GM12873 (cell line): ENCODE data around the gene NDUFAF4.

Experiments
- TF ChIP-seq, protein P1 (sequence below): IDR thresholded peaks from 2 replicates; pipeline ENCODE4 v1.5.1; 2012; ENCODE audit warnings: low read depth, mild to moderate bottlenecking, moderate library complexity, low read length, control low read depth; ENCODE audit not compliant: insufficient read depth; ENCODE audit errors: missing control alignments

Gene NDUFAF4

DNA sequence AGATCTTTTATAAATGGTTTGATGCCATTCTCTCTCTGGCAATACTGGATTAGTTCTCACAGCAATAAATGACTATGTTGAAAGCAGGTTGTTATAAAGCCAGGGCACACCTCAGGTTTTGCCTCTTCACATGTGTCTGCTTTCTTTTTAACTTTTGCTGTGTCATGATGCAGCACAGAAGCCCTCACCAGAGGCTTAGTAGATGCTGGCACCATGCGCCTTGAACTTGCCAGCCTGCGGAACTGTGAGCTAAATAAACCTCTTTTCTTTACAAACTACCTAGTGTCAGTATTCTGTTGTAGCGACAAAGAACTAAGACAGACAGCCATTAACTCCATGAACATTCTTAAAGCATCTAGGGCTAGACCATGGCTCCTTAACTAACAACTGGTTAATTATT, 45.1 kb downstream of the NDUFAF4 start:
- TF ChIP-seq, protein P1, sequence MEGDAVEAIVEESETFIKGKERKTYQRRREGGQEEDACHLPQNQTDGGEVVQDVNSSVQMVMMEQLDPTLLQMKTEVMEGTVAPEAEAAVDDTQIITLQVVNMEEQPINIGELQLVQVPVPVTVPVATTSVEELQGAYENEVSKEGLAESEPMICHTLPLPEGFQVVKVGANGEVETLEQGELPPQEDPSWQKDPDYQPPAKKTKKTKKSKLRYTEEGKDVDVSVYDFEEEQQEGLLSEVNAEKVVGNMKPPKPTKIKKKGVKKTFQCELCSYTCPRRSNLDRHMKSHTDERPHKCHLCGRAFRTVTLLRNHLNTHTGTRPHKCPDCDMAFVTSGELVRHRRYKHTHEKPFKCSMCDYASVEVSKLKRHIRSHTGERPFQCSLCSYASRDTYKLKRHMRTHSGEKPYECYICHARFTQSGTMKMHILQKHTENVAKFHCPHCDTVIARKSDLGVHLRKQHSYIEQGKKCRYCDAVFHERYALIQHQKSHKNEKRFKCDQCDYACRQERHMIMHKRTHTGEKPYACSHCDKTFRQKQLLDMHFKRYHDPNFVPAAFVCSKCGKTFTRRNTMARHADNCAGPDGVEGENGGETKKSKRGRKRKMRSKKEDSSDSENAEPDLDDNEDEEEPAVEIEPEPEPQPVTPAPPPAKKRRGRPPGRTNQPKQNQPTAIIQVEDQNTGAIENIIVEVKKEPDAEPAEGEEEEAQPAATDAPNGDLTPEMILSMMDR = no peak

DNA sequence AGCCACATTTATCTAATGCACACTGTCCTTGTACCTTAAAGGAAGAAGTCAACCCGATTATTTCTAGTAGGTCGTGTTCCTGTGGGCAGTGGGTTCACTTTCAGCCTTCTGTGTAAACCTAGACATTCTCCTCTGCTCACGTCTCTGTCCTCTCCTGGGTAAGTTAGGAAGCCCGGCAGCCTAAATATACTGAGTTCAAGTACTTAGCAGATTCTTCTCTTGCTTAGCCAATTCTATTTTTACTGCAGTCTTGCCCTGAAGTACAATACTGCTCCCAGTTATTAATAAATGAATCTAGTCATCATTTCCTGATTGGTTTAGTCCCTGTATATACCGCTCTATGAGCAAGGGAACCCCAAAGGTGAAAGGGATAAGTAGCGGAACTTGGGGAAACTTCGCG, 45.8 kb downstream of the NDUFAF4 start:
- TF ChIP-seq, protein P1 = no peak

DNA sequence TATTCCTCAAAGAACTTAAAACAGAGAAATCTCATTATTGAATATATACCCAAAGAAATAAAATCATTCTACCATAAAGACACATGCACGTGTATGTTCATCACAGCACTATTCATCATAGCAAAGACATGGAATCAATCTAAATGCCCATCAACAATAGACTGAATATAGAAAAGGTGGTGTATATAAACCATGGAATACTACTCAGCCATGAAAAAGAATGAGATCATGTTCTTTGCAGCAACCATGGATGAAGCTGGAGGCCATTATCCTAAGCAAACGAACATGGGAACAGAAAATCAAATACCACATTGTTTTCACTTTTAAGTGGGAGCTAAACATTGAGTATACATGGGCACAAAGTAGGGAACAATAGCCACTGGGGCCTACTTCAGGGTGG, 48.1 kb downstream of the NDUFAF4 start:
- TF ChIP-seq, protein P1 = no peak

DNA sequence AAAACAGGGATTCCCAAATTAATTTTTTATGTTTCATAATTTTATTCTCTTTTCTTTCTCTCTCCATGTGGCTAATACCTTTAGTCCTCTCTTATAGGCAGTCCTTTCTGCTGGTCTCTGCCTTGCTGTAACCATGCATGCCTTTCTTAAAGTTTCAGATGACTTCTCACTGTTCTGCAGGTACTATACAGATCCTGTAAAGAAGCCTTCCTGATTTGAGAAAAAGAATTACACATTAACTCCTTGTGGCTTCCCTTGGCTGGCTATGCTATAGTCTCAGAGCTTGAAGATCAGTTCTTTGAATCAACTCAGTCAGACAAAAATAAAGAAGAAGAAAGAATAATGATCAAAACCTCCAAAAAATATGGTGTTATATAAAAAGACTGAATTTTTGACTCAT, 53.2 kb downstream of the NDUFAF4 start:
- TF ChIP-seq, protein P1 = no peak

DNA sequence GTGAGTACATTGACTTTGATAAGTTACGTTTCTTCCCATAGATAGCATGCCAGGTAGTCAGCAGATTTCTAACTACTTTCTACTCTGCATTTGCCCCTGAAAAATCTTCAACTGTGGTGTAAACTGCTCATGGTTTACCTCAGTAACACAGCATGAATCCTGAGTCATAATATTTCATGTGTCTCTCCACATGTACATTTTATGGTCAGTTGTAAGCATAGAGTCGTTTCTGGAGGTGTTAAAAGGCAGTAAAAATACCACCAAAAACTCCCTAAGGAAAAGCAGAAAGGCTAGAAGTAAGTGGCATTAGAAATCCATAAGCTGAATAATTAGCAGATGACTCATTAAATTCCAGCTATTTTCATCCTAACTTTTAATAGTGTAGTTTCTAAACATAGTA, 56.3 kb downstream of the NDUFAF4 start:
- TF ChIP-seq, protein P1 = no peak
